HepG2 (cell line): ENCODE measurements around the gene PROX1. TPM values are rescaled to one million over a fixed set of nuclear protein-coding genes. Genes with fewer than 3 reads are reported as not detected.
A peak's percentile ranks its signal among the peaks of the same experiment; 100 is the strongest.

Source experiments
- CREM ChIP-seq, 2 experiments: sonication (generic) in 1 of 2; formaldehyde crosslinking in 1 of 2; IDR thresholded peaks; 2 replicates each; pipeline versions ENCODE4 v1.4.0 to v1.6.1; 2016 to 2020; ENCODE audit warnings: antibody characterized with exemption in 1 of 2, mild to moderate bottlenecking in 1 of 2, missing genetic modification reagents in 1 of 2
- EEA1 ChIP-seq: sonication (generic); formaldehyde crosslinking; IDR thresholded peaks from 2 replicates; pipeline ENCODE4 v1.5.1; 2020; ENCODE audit warnings: mild to moderate bottlenecking, missing genetic modification reagents, borderline replicate concordance
- EHMT2 ChIP-seq: fragments of 200-600 bp; sonication (generic); IDR thresholded peaks from 2 replicates; pipeline ENCODE4 v1.7.0; 2017; ENCODE audit warnings: antibody characterized with exemption, low read depth, low read length, borderline replicate concordance
- FOXA3 ChIP-seq: IDR thresholded peaks from 2 replicates; pipeline ENCODE4 v1.6.1; 2016; ENCODE audit warnings: missing genetic modification reagents, missing compliant biosample characterization
- FOXJ3 ChIP-seq: sonication (generic); formaldehyde crosslinking; IDR thresholded peaks from 2 replicates; pipeline ENCODE4 v1.4.0; 2020; ENCODE audit warnings: missing genetic modification reagents, mild to moderate bottlenecking, borderline replicate concordance
- HMGA1 ChIP-seq: sonication (generic); formaldehyde crosslinking; conservative IDR thresholded peaks from 2 replicates; pipeline ENCODE4 v1.4.0; 2020; ENCODE audit warnings: missing genetic modification reagents
- KLF12 ChIP-seq: sonication (generic); formaldehyde crosslinking; IDR thresholded peaks from 2 replicates; pipeline ENCODE4 v1.4.0; 2020; ENCODE audit warnings: missing genetic modification reagents, borderline replicate concordance
- MED1 ChIP-seq: sonication (generic); formaldehyde crosslinking; IDR thresholded peaks from 2 replicates; pipeline ENCODE4 v1.4.0; 2020; ENCODE audit warnings: missing genetic modification reagents
- MIER3 ChIP-seq: IDR thresholded peaks from 2 replicates; pipeline ENCODE4 v1.6.1; 2016; ENCODE audit warnings: missing compliant biosample characterization, borderline replicate concordance
- NFIC ChIP-seq: IDR thresholded peaks from 2 replicates; pipeline ENCODE4 v1.6.1; 2012; ENCODE audit warnings: mild to moderate bottlenecking, low read length, inconsistent platforms
- PAWR ChIP-seq: sonication (generic); formaldehyde crosslinking; IDR thresholded peaks from 2 replicates; pipeline ENCODE4 v1.4.0; 2020; ENCODE audit warnings: missing genetic modification reagents, mild to moderate bottlenecking, borderline replicate concordance
- PITX1 ChIP-seq: sonication (generic); formaldehyde crosslinking; IDR thresholded peaks from 2 replicates; pipeline ENCODE4 v1.5.1; 2020; ENCODE audit warnings: mild to moderate bottlenecking, missing genetic modification reagents
- POGZ ChIP-seq: sonication (generic); formaldehyde crosslinking; IDR thresholded peaks from 2 replicates; pipeline ENCODE4 v1.4.0; 2020; ENCODE audit warnings: mild to moderate bottlenecking, missing genetic modification reagents
- RAD51 ChIP-seq: fragments of 450-650 bp; IDR thresholded peaks from 2 replicates; pipeline ENCODE4 v1.6.1; 2016; ENCODE audit warnings: borderline replicate concordance
- SCMH1 ChIP-seq: sonication (generic); formaldehyde crosslinking; IDR thresholded peaks from 2 replicates; pipeline ENCODE4 v1.9.0; 2021; ENCODE audit warnings: missing genetic modification reagents, mild to moderate bottlenecking, borderline replicate concordance
- SOX6 ChIP-seq, 2 experiments: fragments of 450-650 bp in 1 of 2; sonication (generic) in 1 of 2; formaldehyde crosslinking in 1 of 2; IDR thresholded peaks; 2 replicates each; pipeline versions ENCODE4 v1.4.0 to v1.6.1; 2017 to 2020; ENCODE audit warnings: antibody characterized with exemption in 1 of 2, mild to moderate bottlenecking in 1 of 2, missing genetic modification reagents in 1 of 2
- TBX3 ChIP-seq: fragments of 450-650 bp; IDR thresholded peaks from 2 replicates; pipeline ENCODE4 v1.6.1; 2017; ENCODE audit warnings: antibody characterized with exemption, mild to moderate bottlenecking, inconsistent platforms, borderline replicate concordance
- ZBTB20 ChIP-seq: sonication (generic); formaldehyde crosslinking; IDR thresholded peaks from 2 replicates; pipeline ENCODE4 v1.8.1; 2023; ENCODE audit warnings: missing genetic modification reagents, low read depth, mild to moderate bottlenecking, borderline replicate concordance
- ZBTB43 ChIP-seq: sonication (generic); formaldehyde crosslinking; conservative IDR thresholded peaks from 2 replicates; pipeline ENCODE4 v1.4.0; 2020; ENCODE audit warnings: missing genetic modification reagents
- ZFP91 ChIP-seq: sonication (generic); formaldehyde crosslinking; IDR thresholded peaks from 2 replicates; pipeline ENCODE4 v1.9.0; 2022; ENCODE audit warnings: missing genetic modification reagents, mild to moderate bottlenecking, borderline replicate concordance
- ZNF24 ChIP-seq: fragments of 450-650 bp; IDR thresholded peaks from 2 replicates; pipeline ENCODE4 v1.6.1; 2017; ENCODE audit warnings: antibody characterized with exemption, mild to moderate bottlenecking
- ZNF503 ChIP-seq: sonication (generic); formaldehyde crosslinking; IDR thresholded peaks from 2 replicates; pipeline ENCODE4 v1.4.0; 2020; ENCODE audit warnings: missing genetic modification reagents
- ZNF597 ChIP-seq: sonication (generic); formaldehyde crosslinking; IDR thresholded peaks from 2 replicates; pipeline ENCODE4 v1.5.0; 2020; ENCODE audit warnings: missing genetic modification reagents
- ZNF720 ChIP-seq: sonication (generic); formaldehyde crosslinking; IDR thresholded peaks from 2 replicates; pipeline ENCODE4 v1.4.0; 2020; ENCODE audit warnings: missing genetic modification reagents
- polyA plus RNA-seq, 8 experiments: library from polyadenylated mRNA; depleted of rRNA in 3 of 8; stranded (reverse) in 7 of 8; unstranded in 1 of 8; fragments of >200 nt; fragmentation: Illumina TruSeq in 4 of 8; extraction: Trizol in 4 of 8; gene quantifications; 2 replicates each; pipeline versions ENCODE4 v1.2.1 to v1.2.3, GENCODE V29; 2011 to 2016; ENCODE audit warnings: low read depth in 4 of 8, missing spikeins in 1 of 8, mixed read lengths in 1 of 8; ENCODE audit not compliant: insufficient read depth in 1 of 8
- total RNA-seq, 5 experiments: library from RNA; depleted of rRNA; stranded (reverse); fragments of >200 nt; fragmentation: Illumina TruSeq; extraction: Trizol; gene quantifications; 2 replicates each; pipeline ENCODE4 v1.2.3, GENCODE V29; 2016; ENCODE audit warnings: low read depth in 1 of 5

PROX1 gene
- total and polyA plus RNA-seq, 2 of the 13 experiments (the other 11 are each of a cell fraction or from before 2014, with no cell fraction given) = 12.3 to 30.2 TPM

GRCh38 chr1:213997038-213997771, 9.4 kb downstream of the PROX1 start (continued):
- TF ChIP-seq MIER3 (CRISPR knock-in tag) (no peak), FOXA3 (CRISPR knock-in tag) (peak; percentile 33; the same call in 1 of the 2 replicates), RAD51 (no peak), ZNF503 (CRISPR knock-in tag) (no peak), ZBTB43 (CRISPR knock-in tag) (no peak), SOX6 (IDR thresholded peaks at IDR 0.05) (no peak), SOX6 (CRISPR knock-in tag; IDR thresholded peaks at IDR 0.05) (peak; percentile 21; the same call in 1 of the 2 replicates), TBX3 (no peak), POGZ (CRISPR knock-in tag) (peak; percentile 80), ZBTB20 (CRISPR knock-in tag) (no peak), MED1 (peak; percentile 45; the same call in 1 of the 2 replicates), PITX1 (CRISPR knock-in tag) (no peak), SCMH1 (CRISPR knock-in tag) (no peak), PAWR (no peak), EHMT2 (no peak), KLF12 (CRISPR knock-in tag) (0 out of 2 replicates have a peak, but pooled peaks have one; percentile 48), ZFP91 (0 out of 2 replicates have a peak, but pooled peaks have one; percentile 15), FOXJ3 (CRISPR knock-in tag) (peak; percentile 34; the same call in 1 of the 2 replicates), HMGA1 (CRISPR knock-in tag) (no peak), ZNF24 (no peak), ZNF597 (CRISPR knock-in tag) (no peak), CREM (IDR thresholded peaks at IDR 0.05) (peak; percentile 24; the same call in 1 of the 2 replicates), CREM (CRISPR knock-in tag; IDR thresholded peaks at IDR 0.05) (no peak), NFIC (no peak), ZNF720 (CRISPR knock-in tag) (no peak), EEA1 (CRISPR knock-in tag) (no peak)
